HepG2 (cell line): ENCODE measurements around the gene PRSS21. TPM values are rescaled to one million over a fixed set of nuclear protein-coding genes. Genes with fewer than 3 reads are reported as not detected.

Source experiments
- ATAC-seq: fragments of 200-7000 bp; cut with Tn5 transposase; 3 replicates; pipeline ENCODE4 v1.9.1; 2020; ENCODE audit warnings: mild to moderate bottlenecking, moderate library complexity
- BruUV-seq: library from RNA; stranded (reverse); fragments of 400-500 nt; replicated peaks from 2 replicates; lab custom pipeline; 2021; lab: Mats Ljungman, UMichigan
- CTCF ChIA-PET: fragments of 300-600 bp; formaldehyde crosslinking; extraction: SDS; loops from one replicate; lab custom pipeline; 2021; ENCODE audit warnings: low total read pairs, inconsistent platforms, low intra/inter-chr PET ratio; lab: Yijun Ruan, JAX
- POLR2A ChIA-PET: fragments of 350-600 bp; sonication (Branson Sonifier 250); formaldehyde crosslinking; loops from one replicate; lab custom pipeline; 2020; ENCODE audit warnings: antibody characterized with exemption, inconsistent platforms; lab: Yijun Ruan, JAX
- DNase-seq: peaks from one replicate; pipeline ENCODE4 v3.0.0-alpha.2; 2015; ENCODE audit warnings: low spot score
- FAIRE-seq: peaks from 3 replicates; lab custom pipeline; 2011; peaks lifted over from hg19 to GRCh38; lab: Jason Lieb, UNC
- H2AFZ ChIP-seq: one replicate; pipeline ENCODE4 v1.6.1; 2011; ENCODE audit warnings: low read length, inconsistent platforms
- H3K27ac ChIP-seq: fragments of 300-600 bp; 3 replicates; pipeline ENCODE4 v1.8.0; 2011; ENCODE audit warnings: mixed run types, mild to moderate bottlenecking, mixed read lengths, low read length, inconsistent platforms; ENCODE audit not compliant: insufficient read depth; ENCODE audit errors: extremely low read length
- H3K27me3 ChIP-seq, 2 experiments: fragments of 200-600 bp in 1 of 2; 2 replicates in 1 of 2; 3 replicates in 1 of 2; pipeline versions ENCODE4 v1.6.0 to v1.8.0; 2011; ENCODE audit warnings: low read length in 2 of 2, mild to moderate bottlenecking in 2 of 2, moderate library complexity in 2 of 2, inconsistent platforms in 1 of 2; ENCODE audit not compliant: insufficient read depth in 2 of 2, control insufficient read depth in 1 of 2
- H3K36me3 ChIP-seq, 2 experiments: fragments of 200-600 bp in 1 of 2; replicated peaks in 1 of 2; 2 replicates in 1 of 2; 3 replicates in 1 of 2; pipeline versions ENCODE4 v1.5.1 to v1.8.0; 2011; ENCODE audit warnings: low read length in 2 of 2, inconsistent platforms in 1 of 2; ENCODE audit not compliant: insufficient read depth in 2 of 2, control insufficient read depth in 1 of 2
- H3K4me1 ChIP-seq: 2 replicates; pipeline ENCODE4 v1.5.1; 2012; ENCODE audit warnings: low read length, inconsistent platforms; ENCODE audit not compliant: insufficient read depth
- H3K4me2 ChIP-seq: 2 replicates; pipeline ENCODE4 v1.6.0; 2011; ENCODE audit warnings: low read depth, low read length, inconsistent platforms
- H3K4me3 ChIP-seq, 3 experiments: fragments of 200-600 bp in 1 of 3; sonication (generic), shearing (Covaris generic) in 1 of 3; replicated peaks in 1 of 3; 2 replicates each; pipeline ENCODE4 v1.5.1; 2011 to 2016; ENCODE audit warnings: low read length in 3 of 3, inconsistent platforms in 2 of 3, low read depth in 2 of 3, mild to moderate bottlenecking in 2 of 3, control low read depth in 1 of 3, mixed read lengths in 1 of 3; ENCODE audit not compliant: insufficient read depth in 1 of 3
- H3K79me2 ChIP-seq: one replicate; pipeline ENCODE4 v1.6.1; 2011; ENCODE audit warnings: low read length, inconsistent platforms; ENCODE audit not compliant: insufficient read depth
- H3K9ac ChIP-seq: 2 replicates; pipeline ENCODE4 v1.6.0; 2011; ENCODE audit warnings: mild to moderate bottlenecking, low read depth, low read length, inconsistent platforms; ENCODE audit not compliant: insufficient read depth
- H3K9me3 ChIP-seq: 2 replicates; pipeline ENCODE4 v1.5.1; 2012; ENCODE audit warnings: mild to moderate bottlenecking, low read length
- H4K20me1 ChIP-seq: 2 replicates; pipeline ENCODE4 v1.6.0; 2011; ENCODE audit warnings: inconsistent platforms, mild to moderate bottlenecking, low read length, moderate library complexity; ENCODE audit not compliant: insufficient read depth
- FOXJ3 ChIP-seq: sonication (generic); formaldehyde crosslinking; IDR thresholded peaks from 2 replicates; pipeline ENCODE4 v1.4.0; 2020; ENCODE audit warnings: missing genetic modification reagents, mild to moderate bottlenecking, borderline replicate concordance
- MAFK ChIP-seq, 2 experiments: IDR thresholded peaks in 1 of 2; conservative IDR thresholded peaks in 1 of 2; 2 replicates each; pipeline ENCODE4 v1.6.1; 2011; ENCODE audit warnings: improper control_type of control experiment in 2 of 2, low read length in 2 of 2
- NR1H2 ChIP-seq: sonication (generic); formaldehyde crosslinking; IDR thresholded peaks from 2 replicates; pipeline ENCODE4 v1.8.1; 2022; ENCODE audit warnings: low read depth, missing genetic modification reagents, borderline replicate concordance
- SALL2 ChIP-seq: sonication (generic); formaldehyde crosslinking; IDR thresholded peaks from 2 replicates; pipeline ENCODE4 v1.8.1; 2023; ENCODE audit warnings: mild to moderate bottlenecking, missing genetic modification reagents, inconsistent platforms
- SMC3 ChIP-seq: IDR thresholded peaks from 2 replicates; pipeline ENCODE4 v1.6.1; 2011; ENCODE audit warnings: low read length, improper control_type of control experiment
- ZMAT3 ChIP-seq: sonication (generic); formaldehyde crosslinking; conservative IDR thresholded peaks from 2 replicates; pipeline ENCODE4 v1.7.0; 2021; ENCODE audit warnings: missing genetic modification reagents
- ZNF10 ChIP-seq: sonication (generic); formaldehyde crosslinking; IDR thresholded peaks from 2 replicates; pipeline ENCODE4 v1.4.0; 2020; ENCODE audit warnings: mild to moderate bottlenecking, low read depth, missing genetic modification reagents, borderline replicate concordance
- ZNF354B ChIP-seq: sonication (generic); formaldehyde crosslinking; IDR thresholded peaks from 2 replicates; pipeline ENCODE4 v1.8.0; 2022; ENCODE audit warnings: mild to moderate bottlenecking, missing genetic modification reagents
- ZNF441 ChIP-seq: sonication (generic); formaldehyde crosslinking; IDR thresholded peaks from 2 replicates; pipeline ENCODE4 v1.7.0; 2021; ENCODE audit warnings: missing genetic modification reagents, borderline replicate concordance
- ZNF563 ChIP-seq: sonication (generic); formaldehyde crosslinking; IDR thresholded peaks from 2 replicates; pipeline ENCODE4 v1.8.0; 2022; ENCODE audit warnings: mild to moderate bottlenecking, moderate library complexity, missing genetic modification reagents
- ZNF569 ChIP-seq: sonication (generic); formaldehyde crosslinking; IDR thresholded peaks from 2 replicates; pipeline ENCODE4 v1.5.0; 2020; ENCODE audit warnings: mild to moderate bottlenecking, missing genetic modification reagents, moderate library complexity, borderline replicate concordance
- ZNF674 ChIP-seq: sonication (generic); formaldehyde crosslinking; IDR thresholded peaks from 2 replicates; pipeline ENCODE4 v1.5.0; 2020; ENCODE audit warnings: low read depth, mild to moderate bottlenecking, missing genetic modification reagents
- ZNF713 ChIP-seq: sonication (generic); formaldehyde crosslinking; IDR thresholded peaks from 2 replicates; pipeline ENCODE4 v1.4.0; 2020; ENCODE audit warnings: mild to moderate bottlenecking, missing genetic modification reagents
- ZNF891 ChIP-seq: sonication (generic); formaldehyde crosslinking; IDR thresholded peaks from 2 replicates; pipeline ENCODE4 v1.5.0; 2020; ENCODE audit warnings: mild to moderate bottlenecking, missing genetic modification reagents
- WGBS: methylation state at CpG from one replicate; pipeline ENCODE4 v1.1.6; 2017; ENCODE audit warnings: low lambda C conversion rate; 5-methylcytosine and 5-hydroxymethylcytosine counted together
- in situ Hi-C: cut with HindIII; loops from 2 replicates; pipeline ENCODE4 v1.10.0; 2017; ENCODE audit warnings: low pct_unique_long_range_greater_than_20kb; ENCODE audit not compliant: extremely low pct_ligation_motif_present
- intact Hi-C: fragments of 100-400 bp; cut with micrococcal nuclease; formaldehyde crosslinking; loops from one replicate; pipeline ENCODE4 v1.10.0; 2022; ENCODE audit not compliant: unreplicated experiment
- polyA plus RNA-seq, 8 experiments: library from polyadenylated mRNA; depleted of rRNA in 3 of 8; stranded (reverse) in 7 of 8; unstranded in 1 of 8; fragments of >200 nt; fragmentation: Illumina TruSeq in 4 of 8; extraction: Trizol in 4 of 8; gene quantifications; 2 replicates each; pipeline versions ENCODE4 v1.2.1 to v1.2.3, GENCODE V29; 2011 to 2016; ENCODE audit warnings: low read depth in 4 of 8, missing spikeins in 1 of 8, mixed read lengths in 1 of 8; ENCODE audit not compliant: insufficient read depth in 1 of 8
- total RNA-seq, 5 experiments: library from RNA; depleted of rRNA; stranded (reverse); fragments of >200 nt; fragmentation: Illumina TruSeq; extraction: Trizol; gene quantifications; 2 replicates each; pipeline ENCODE4 v1.2.3, GENCODE V29; 2016; ENCODE audit warnings: low read depth in 1 of 5
- TF ChIP-seq, protein P1 (sequence below): sonication (generic); formaldehyde crosslinking; IDR thresholded peaks from 2 replicates; pipeline ENCODE4 v1.8.0; 2022; ENCODE audit warnings: missing genetic modification reagents, low read depth, mild to moderate bottlenecking, borderline replicate concordance

Gene PRSS21
- total and polyA plus RNA-seq, 2 of the 13 experiments (the other 11 are each of a cell fraction or from before 2014, with no cell fraction given) = not detected

DNA sequence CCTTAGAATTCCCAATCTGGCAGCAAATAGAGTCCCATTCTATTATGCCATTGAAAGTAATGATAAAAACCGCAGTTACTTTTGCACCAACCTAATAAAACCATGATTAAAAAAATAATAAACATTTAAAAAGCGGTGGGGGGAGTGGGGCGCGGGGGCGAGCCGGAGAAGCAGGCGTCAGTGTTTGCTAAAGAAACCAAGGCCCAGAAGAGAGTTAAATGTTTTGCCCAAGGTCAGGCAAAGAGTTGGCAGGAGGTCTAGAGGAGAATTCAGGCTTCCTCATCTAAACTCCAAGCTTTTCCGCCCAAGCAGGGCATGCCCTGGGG is 50.6 kb downstream of the PRSS21 start:
- 39% methylated on average over 8 of the region's 8 CpGs for WGBS
- POLR2A ChIA-PET = interaction anchor here (0.8 to 2.4 kb wide), 10 partner anchors 9 to 116 kb away, joined by 3 to 28 read pairs (median 12); partner anchors contain the start of genes FLYWCH1, FLYWCH2, PRSS22 and SRRM2
- no peaks in the 10 kb centered on the region for H3K9me3 ChIP-seq

DNA sequence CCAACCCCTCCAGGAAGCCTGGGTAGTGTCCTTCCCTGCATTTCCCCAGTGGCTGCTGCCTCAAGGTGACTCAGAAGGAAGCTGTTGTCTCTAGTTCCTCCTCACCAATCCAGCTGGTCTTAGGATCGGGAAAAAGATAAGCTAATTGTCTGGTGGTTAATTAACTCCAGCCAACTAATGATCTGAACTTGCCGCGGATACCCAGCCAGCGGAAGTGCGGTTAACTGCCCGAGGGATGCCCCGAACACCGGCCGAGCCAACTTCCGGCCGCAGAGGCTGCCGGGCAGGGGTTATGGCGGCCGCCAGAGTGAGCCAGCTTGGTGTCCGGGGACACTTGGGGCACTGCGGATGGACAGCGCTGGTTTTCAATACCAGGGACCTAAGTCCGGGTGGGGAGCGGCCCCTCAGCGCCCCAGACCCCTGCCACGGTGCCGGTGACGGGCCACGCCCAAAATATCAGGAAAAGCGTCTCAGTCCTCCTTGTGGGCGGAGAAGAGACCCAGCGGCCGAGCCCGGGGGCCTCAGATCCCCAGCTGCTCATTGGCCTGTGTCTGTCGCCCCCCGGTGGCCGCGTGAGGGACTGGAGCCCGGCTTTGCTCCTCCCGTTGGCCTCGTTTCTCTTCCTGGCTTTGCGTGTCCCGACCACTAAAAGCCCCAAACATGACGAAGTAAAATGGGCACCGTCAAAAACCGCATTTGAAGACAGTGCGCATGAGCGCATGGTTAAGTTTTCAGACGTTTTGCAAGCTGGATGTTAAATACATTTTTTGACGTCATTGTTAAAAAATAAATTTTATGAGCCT is 51.2 kb downstream of the PRSS21 start:
- Histone ChIP-seq H2AFZ (peak overlapping the region; percentile 100), H3K9ac (peak overlapping the region; percentile 61), H3K79me2 (no peaks in the 10 kb centered on the region), H3K27me3 (peaks cover 0 to 7% of the 10 kb centered on the region in 2 experiments; a peak in 1 of 5 replicates), H3K9me3 (no peaks in the 10 kb centered on the region), H3K4me2 (peak overlapping the region; percentile 100), H3K27ac (peak overlapping the region; percentile 73), H3K4me1 (peaks cover 29% of the 10 kb centered on the region), H3K4me3 (peak overlapping the region; percentile 65 to 83 (median 80)), H4K20me1 (no peaks in the 10 kb centered on the region), H3K36me3 (no peaks in the 10 kb centered on the region)
- ATAC-seq (peak; percentile 93), FAIRE-seq (peak; percentile 54), DNase-seq (peak; percentile 82)
- TSS peak; percentile 99 for BruUV-seq
- in situ Hi-C loops (no loop called here), intact Hi-C loops (loop anchor here (1.0 to 5.0 kb wide), 3 partner anchors 14 to 44 kb away; partner anchors contain the start of gene FLYWCH1)
- ChIA-PET CTCF (interaction anchor here (1.1 to 3.1 kb wide), 3 partner anchors 14 to 59 kb away, joined by 3 to 30 read pairs (median 19); no protein-coding TSS in a partner anchor), POLR2A (interaction anchor here (0.8 to 2.4 kb wide), 10 partner anchors 10 to 116 kb away, joined by 3 to 28 read pairs (median 12); partner anchors contain the start of genes FLYWCH1, FLYWCH2, PRSS22 and SRRM2)
- WGBS = 4% methylated on average over 24 of the region's 45 CpGs
- TF ChIP-seq ZNF563 (CRISPR knock-in tag) (peak; percentile 79), ZNF569 (CRISPR knock-in tag) (no peak), ZNF10 (CRISPR knock-in tag) (no peak), ZMAT3 (peak; percentile 75; the same call in 1 of the 2 replicates), FOXJ3 (CRISPR knock-in tag) (peak; percentile 48; the same call in 1 of the 2 replicates), ZNF354B (0 out of 2 replicates have a peak, but pooled peaks have one; percentile 52), ZNF891 (CRISPR knock-in tag) (peak; percentile 85), ZNF674 (CRISPR knock-in tag) (no peak), NR1H2 (no peak), SALL2 (CRISPR knock-in tag) (peak; percentile 55; the same call in 1 of the 2 replicates), SMC3 (peak; percentile 44; the same call in 1 of the 2 replicates)
- TF ChIP-seq, protein P1, sequence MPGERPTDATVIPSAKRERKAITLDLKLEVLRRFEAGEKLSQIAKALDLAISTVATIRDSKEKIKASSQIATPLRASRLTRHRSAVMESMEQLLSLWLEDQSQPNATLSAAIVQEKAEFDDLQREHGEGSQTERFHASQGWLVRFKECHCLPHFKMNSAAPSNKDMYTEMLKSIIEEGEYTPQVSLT (CRISPR knock-in tag) = no peak

More for the DNA sequence above, 50.6 kb downstream of the PRSS21 start:
- CTCF ChIA-PET = interaction anchor here (1.1 to 3.1 kb wide), 3 partner anchors 14 to 59 kb away, joined by 3 to 30 read pairs (median 19); no protein-coding TSS in a partner anchor
- H3K4me1 ChIP-seq = peaks cover 29% of the 10 kb centered on the region
- H3K36me3 ChIP-seq = no peaks in the 10 kb centered on the region
- H3K27me3 ChIP-seq = peaks cover 0 to 7% of the 10 kb centered on the region in 2 experiments; a peak in 1 of 5 replicates
- peak overlapping the region; percentile 65 to 83 (median 80) for H3K4me3 ChIP-seq
- in situ Hi-C loops = no loop called here
- no peak for TF ChIP-seq ZNF713 (CRISPR knock-in tag)
- no peak for TF ChIP-seq ZNF441 (CRISPR knock-in tag)
- no peak for TF ChIP-seq MAFK (conservative IDR thresholded peaks at IDR 0.05 in 1 of 2, IDR thresholded peaks at IDR 0.05 in 1 of 2; ENCODE audit: low read length in 2 of 2)
- H3K79me2 ChIP-seq = no peaks in the 10 kb centered on the region
- intact Hi-C loops = loop anchor here (5.0 kb wide), 1 partner anchor 45 kb away; the partner anchor contains the start of gene FLYWCH1
- no TSS peak for BruUV-seq
- H2AFZ ChIP-seq = peak overlapping the region; percentile 100
- DNase-seq = no peak
- peak overlapping the region; percentile 73 for H3K27ac ChIP-seq
- no peaks in the 10 kb centered on the region for H4K20me1 ChIP-seq
- peak overlapping the region; percentile 100 for H3K4me2 ChIP-seq
- ATAC-seq = no peak
- FAIRE-seq = no peak
- H3K9ac ChIP-seq = peak overlapping the region; percentile 61
